Activated CD4-positive, CD25-positive, alpha-beta regulatory T cell (primary cell): Measurements from ENCODE around the gene HERPUD1.
"Not testable (repeated sequence)": the region's sequence is repeated elsewhere in the genome, so short reads cannot be mapped to it uniquely, and the experiment has no call there.

ENCODE experiments used
- DNase-seq, 4 experiments: peaks; one replicate each; lab custom pipeline; 2025; lab: John Stamatoyannopoulos, UW

HERPUD1 gene, protein sequence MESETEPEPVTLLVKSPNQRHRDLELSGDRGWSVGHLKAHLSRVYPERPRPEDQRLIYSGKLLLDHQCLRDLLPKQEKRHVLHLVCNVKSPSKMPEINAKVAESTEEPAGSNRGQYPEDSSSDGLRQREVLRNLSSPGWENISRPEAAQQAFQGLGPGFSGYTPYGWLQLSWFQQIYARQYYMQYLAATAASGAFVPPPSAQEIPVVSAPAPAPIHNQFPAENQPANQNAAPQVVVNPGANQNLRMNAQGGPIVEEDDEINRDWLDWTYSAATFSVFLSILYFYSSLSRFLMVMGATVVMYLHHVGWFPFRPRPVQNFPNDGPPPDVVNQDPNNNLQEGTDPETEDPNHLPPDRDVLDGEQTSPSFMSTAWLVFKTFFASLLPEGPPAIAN

DNA sequence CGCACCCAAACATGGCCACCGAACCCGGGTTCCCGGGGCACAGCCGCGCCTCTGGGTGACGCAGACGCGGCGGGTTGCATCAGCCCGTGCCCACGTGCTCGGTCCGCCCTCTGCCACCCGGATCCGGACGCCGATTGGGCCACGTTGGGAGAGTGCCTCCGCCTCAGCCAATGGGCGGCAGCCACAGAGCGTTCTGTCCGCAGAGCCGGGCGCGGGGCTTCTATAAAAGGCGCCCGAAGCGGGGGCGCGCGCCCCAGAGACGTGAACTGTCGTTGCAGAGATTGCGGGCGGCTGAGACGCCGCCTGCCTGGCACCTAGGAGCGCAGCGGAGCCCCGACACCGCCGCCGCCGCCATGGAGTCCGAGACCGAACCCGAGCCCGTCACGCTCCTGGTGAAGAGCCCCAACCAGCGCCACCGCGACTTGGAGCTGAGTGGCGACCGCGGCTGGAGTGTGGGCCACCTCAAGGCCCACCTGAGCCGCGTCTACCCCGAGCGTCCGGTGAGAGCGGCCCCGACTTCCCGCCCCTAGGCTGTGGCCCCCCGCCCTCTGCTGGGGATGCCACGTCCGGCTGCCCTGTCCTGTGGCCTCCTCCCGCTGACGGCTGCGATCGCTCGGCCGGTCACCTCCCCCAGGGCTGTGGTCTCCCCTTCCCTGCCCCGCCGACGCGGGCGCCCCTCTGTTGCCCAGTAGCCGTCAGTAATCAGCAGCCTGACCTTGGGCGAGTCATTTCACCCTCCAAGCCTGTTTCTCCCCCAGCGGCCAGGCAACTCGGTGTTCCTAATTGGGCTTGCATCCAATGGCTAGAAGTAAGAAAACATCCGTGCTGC lies at the start of gene HERPUD1:
HERPUD1 (plus strand) TSS at position 251 of the 829 bp plus-strand sequence; CDS start at position 354, 103 bp downstream.
- DNase-seq: peak; percentile 96 to 98 (median 97)

DNA sequence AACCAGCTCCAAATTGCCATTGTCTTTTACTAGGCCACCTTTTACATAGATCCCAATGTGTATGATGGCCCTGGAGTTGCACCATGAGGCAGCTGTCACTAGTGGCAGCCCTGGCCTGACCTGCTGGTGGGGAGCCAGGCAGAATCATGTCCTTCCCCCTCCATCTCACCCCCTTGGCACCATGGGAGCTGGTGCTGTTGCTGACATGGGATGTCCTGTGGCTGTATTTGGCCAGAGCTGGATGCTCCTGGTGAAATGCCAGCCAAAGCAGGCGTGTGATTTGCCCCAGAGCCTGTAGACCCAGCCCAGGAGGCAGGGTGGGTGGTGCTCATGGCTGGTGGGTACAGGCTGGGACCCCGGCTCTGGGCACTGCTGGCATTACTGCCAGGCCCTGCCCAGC lies 48.4 kb upstream of the HERPUD1 start:
- no peak for DNase-seq

GRCh38 chr16:56884026-56884582 lies 47.8 kb upstream of the HERPUD1 start:
- DNase-seq: no peak

- DNase-seq: not testable (repeated sequence)
Observed at GRCh38 chr16:56884929-56885328, 47.0 kb upstream of the HERPUD1 start.

GRCh38 chr16:56885446-56886162 lies 46.3 kb upstream of the HERPUD1 start:
- DNase-seq: no peak

DNA sequence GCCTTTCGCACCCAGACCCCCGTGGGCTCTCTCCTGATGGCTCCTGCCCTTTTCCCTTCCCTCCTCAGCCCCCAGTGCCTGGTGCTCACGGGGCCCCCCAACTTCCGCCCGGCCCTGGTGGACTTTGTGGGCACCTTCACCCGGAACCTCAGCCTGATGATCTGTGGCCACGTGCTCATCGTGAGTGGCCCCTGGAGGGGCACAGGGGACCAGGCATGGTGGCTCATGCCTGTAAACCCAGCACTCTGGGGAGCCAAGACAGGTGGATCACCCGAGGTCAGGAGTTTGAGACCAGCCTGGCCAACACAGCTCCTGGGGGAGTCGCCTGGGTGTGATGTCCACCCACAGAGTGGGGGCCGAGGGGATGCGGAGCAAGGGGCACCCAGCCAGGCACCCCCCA lies 45.6 kb upstream of the HERPUD1 start:
- no peak for DNase-seq

DNA sequence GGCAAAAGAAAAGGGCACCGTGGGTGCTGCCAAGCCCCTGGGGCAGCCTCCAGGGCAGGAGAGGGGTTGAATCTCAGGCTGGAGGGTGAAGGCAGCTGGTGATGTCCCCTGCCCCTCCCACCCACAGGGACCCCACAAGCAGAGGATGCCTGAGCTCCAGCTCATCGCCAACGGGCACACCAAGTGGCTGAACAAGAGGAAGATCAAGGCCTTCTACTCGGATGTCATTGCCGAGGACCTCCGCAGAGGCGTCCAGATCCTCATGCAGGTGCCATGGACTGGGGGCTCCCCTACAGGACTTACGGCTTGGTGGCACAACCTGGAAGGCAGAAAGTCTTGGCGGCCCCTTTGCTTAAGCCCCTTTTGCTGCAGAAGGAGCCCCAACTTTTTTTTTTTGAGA lies 45.1 kb upstream of the HERPUD1 start:
- DNase-seq: no peak

- no peak for DNase-seq
Observed at GRCh38 chr16:56888806-56889205, 43.1 kb upstream of the HERPUD1 start.

DNA sequence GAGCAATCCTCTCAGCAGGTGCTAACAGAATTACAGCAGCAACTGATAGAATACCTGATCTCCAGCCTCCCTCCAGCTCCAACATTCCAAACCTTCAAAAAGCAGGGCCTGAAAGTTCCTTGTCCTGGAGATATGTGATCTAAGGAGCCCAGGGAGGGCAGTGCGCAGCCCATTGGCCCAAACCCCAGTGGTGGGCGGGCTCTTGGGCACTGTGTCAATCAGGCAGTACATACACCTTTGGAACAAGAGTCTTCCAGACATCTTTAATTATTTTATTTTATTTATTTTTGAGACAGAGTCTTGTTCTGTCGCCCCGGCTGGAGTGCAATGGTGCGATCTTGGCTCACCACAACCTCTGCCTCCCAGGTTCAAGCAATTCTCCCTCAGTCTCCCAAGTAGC lies 42.7 kb upstream of the HERPUD1 start:
- no peak for DNase-seq

- no peak for DNase-seq
Observed at GRCh38 chr16:56891685-56892084, 40.3 kb upstream of the HERPUD1 start.

DNA sequence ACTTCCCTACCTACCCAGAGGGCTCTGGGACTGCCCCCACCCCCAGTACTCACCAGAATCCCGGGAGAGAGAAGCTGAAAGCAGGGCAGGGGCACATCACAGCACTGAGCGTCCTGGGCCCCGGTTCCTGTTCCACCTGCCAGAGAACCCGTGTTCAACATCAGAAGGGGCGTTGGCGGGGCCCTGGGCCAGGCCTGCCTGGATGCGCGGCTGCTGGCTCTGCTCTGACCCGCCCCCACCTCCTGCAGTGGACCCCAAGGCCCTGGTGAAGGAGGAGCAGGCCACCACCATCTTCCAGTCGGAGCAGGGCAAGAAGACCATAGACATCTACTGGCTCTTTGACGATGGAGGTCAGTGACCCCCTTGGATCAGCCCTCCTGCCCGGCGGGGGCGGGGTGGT lies 39.2 kb upstream of the HERPUD1 start:
- no peak for DNase-seq

DNA sequence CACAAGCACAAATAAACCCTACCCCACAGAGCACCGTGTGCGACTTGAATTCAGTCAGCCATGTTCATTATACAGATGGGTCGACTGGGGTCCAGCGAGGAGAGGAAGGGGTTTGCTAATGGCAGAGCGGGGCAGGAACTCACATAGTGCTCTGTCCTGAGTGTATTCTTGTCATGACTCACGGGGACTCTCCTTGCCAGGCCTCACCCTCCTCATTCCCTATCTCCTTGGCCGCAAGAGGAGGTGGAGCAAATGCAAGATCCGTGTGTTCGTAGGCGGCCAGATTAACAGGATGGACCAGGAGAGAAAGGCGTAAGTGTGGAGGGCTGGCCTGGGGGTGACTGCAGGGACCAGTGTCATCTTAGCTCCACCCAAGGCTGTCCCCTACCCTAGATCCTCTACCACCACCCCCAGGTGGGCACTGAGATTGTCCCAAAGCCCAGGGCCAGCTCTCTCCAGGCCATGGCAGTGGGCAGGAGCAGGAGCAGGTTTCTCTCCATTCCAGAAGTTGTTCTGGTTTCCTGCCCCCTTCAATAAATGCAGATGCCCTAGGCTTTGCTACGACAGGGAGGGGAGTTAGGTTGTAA lies 37.5 kb upstream of the HERPUD1 start:
- no peak for DNase-seq

DNA sequence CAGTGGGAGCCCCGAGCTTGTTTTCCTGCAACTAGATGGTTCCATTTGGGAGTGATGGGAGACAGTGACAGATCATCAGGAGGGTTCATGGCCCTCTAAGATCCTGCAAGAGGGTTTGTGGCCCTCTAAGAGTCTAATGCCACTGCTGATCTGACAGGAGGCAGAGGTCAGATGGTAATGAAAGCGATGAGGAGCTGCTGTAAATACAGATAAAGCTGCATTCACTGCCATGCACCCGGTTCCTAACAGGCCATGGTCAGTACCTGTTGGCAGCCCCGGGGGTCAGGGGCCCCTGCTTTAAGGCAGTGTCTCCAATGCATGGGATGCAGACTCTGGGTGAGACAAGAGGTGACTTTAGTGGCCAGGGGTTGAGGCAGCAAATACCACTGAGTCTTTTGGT lies 36.1 kb upstream of the HERPUD1 start:
- DNase-seq: no peak

- no peak for DNase-seq
Observed at GRCh38 chr16:56896244-56896643, 35.7 kb upstream of the HERPUD1 start.

DNA sequence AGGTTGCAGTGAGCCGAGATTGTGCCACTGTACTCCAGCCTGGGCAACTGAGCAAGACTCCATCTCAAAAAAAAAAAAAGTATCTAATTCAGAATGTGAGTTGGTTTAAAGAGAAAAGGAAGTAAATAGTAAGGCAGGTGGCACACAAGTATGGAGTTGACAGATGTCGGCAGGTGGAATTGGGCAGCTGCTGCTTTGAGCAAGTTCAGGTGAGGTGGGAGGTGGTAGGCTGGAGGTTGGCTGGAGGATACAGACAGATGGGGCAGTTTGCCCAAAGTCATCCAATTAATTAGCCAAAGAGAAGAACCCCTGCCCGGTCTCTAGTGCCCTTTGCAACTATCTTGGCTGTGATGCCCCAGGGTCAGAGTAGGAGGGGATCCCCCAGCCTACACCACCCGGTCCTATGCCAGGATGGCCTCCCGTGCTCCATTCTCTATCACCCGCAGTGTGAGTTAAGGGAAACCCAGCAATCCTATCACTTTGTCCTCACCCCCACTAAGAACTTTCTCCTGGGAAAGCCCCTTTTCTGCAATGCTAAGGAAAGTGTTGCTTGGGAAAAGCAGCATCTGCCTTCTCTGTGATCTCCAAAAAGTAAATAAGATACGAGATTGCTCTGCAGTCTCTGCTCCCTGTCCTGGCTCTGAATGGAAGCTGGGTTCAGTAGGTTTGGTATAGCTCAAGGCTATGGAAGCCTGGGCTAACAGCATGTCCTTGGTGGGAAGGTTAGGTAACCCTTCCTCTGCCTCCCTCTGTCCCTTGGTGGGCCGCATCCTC lies 34.7 kb upstream of the HERPUD1 start:
- DNase-seq: no peak

GRCh38 chr16:56898847-56899246 lies 33.1 kb upstream of the HERPUD1 start:
- no peak for DNase-seq

DNA sequence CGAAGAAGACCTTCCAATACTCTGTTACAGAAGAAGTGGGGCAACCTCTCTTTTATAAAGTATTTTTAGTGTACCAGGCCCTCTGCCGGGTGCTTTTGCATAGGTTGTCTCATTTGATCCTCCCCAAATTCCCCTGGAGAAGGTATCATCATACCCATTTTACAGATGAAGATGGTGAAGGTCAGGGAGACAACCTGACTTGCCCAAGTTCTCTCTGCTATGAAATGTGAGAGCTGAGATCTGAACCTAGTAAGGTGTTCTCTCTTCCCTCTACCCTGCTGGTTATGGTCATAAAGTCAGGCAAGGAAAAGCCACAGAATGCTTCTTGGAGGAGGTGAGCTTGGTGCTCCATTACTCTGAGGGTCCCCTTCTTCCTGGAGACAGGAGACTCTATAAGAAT lies 28.1 kb upstream of the HERPUD1 start:
- DNase-seq: no peak

DNA sequence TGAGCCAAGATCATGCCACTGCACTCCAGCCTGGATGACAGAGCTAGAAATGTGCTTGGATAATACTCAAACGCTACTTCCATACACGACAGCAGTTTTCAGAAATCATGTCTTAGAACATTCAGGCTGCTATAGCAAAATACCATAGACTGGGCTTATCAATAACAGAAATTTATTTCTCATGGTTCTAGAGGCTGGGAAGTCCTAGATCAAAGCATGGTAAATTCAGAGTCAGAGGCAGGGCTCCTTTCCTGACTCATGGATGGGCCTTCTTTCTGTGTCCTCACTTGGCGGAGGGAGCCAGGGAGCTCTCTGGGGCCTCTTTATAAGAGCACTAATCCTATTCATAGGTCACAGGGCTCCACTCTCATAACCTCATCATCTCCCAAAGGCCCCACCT lies 24.5 kb upstream of the HERPUD1 start:
- DNase-seq: no peak

DNA sequence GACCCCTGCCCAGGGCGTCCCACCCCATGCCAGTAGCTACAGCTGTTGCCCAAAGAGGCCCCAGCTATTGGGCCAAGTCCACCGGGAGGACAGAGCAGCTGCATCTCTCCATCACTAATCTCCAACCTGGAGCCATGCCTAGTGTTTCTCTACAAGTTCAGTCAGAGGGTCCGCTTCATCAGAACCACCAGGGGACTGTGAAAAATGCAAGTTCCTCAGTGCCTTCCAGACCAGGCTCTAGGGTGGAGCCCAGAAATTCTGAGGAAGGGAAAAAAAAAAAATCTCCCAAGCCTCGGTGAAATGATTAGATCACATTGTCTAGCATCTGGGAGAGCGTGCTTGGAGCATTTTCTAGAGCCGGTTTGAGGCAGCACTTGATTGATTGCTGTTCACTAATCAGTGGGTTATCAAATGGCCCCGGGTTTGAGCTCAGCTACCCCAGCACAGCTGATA lies 22.4 kb upstream of the HERPUD1 start:
- DNase-seq: no peak

GRCh38 chr16:56910112-56910511 lies 21.8 kb upstream of the HERPUD1 start:
- no peak for DNase-seq
